H1 (cell line): ENCODE results near the gene ARHGAP24. TPM values are rescaled to one million over a fixed set of nuclear protein-coding genes. Genes with fewer than 3 reads are reported as not detected.

ENCODE experiments used
- CTCF ChIA-PET: fragments of 300-600 bp; sonication (Branson Sonifier 250); formaldehyde crosslinking; loops from one replicate; lab custom pipeline; 2021; ENCODE audit not compliant: partially characterized antibody; lab: Charles Lee
- POLR2A ChIA-PET: fragments of 300-600 bp; sonication (Branson Sonifier 250); formaldehyde crosslinking; loops from one replicate; lab custom pipeline; 2021; ENCODE audit warnings: inconsistent platforms; ENCODE audit not compliant: partially characterized antibody; lab: Charles Lee
- DNase-seq, 2 experiments: peaks; one replicate each; pipeline versions ENCODE4 v3.0.0 to v3.0.0-alpha.2; 2010 to 2022; ENCODE audit warnings: low spot score in 2 of 2, low read depth in 1 of 2, mixed read lengths in 1 of 2
- FAIRE-seq: peaks from 2 replicates; lab custom pipeline; 2011; peaks lifted over from hg19 to GRCh38; lab: Jason Lieb, UNC
- H2AFZ ChIP-seq: 2 replicates; pipeline ENCODE4 v1.8.1; 2012; ENCODE audit warnings: low read length, inconsistent platforms
- H2AK5ac ChIP-seq: 2 replicates; pipeline ENCODE4 v1.6.1; 2013; ENCODE audit warnings: low read depth, low read length
- H2BK120ac ChIP-seq: replicated peaks from 2 replicates; pipeline ENCODE3; 2013; ENCODE audit warnings: low read depth, low read length, inconsistent platforms
- H2BK12ac ChIP-seq: 2 replicates; pipeline ENCODE4 v1.6.1; 2013; ENCODE audit warnings: low read depth, low read length
- H2BK15ac ChIP-seq: 2 replicates; pipeline ENCODE4 v1.6.1; 2013; ENCODE audit warnings: low read length
- H2BK20ac ChIP-seq: 2 replicates; pipeline ENCODE4 v1.6.1; 2013; ENCODE audit warnings: low read length
- H2BK5ac ChIP-seq: 2 replicates; pipeline ENCODE4 v1.6.1; 2013; ENCODE audit warnings: low read depth, low read length
- H3K14ac ChIP-seq: 2 replicates; pipeline ENCODE4 v1.6.1; 2013; ENCODE audit warnings: inconsistent platforms; ENCODE audit not compliant: insufficient read length
- H3K18ac ChIP-seq: 2 replicates; pipeline ENCODE4 v1.6.1; 2013; ENCODE audit warnings: low read length; ENCODE audit errors: extremely low read depth
- H3K23ac ChIP-seq: 2 replicates; pipeline ENCODE4 v1.6.1; 2013; ENCODE audit warnings: inconsistent platforms; ENCODE audit not compliant: insufficient read length
- H3K23me2 ChIP-seq: 2 replicates; pipeline ENCODE4 v1.6.1; 2013; ENCODE audit warnings: low read depth, low read length
- H3K27ac ChIP-seq: 2 replicates; pipeline ENCODE4 v1.6.1; 2011; ENCODE audit warnings: low read depth, low read length, inconsistent platforms
- H3K27me3 ChIP-seq, 4 experiments: replicated peaks in 1 of 4; 1 replicate in 1 of 4; 2 replicates in 3 of 4; pipeline versions ENCODE4 v1.6.1 to v1.8.1; 2011 to 2013; ENCODE audit warnings: low read length in 3 of 4, mild to moderate bottlenecking in 3 of 4, inconsistent platforms in 2 of 4, mixed read lengths in 2 of 4, moderate library complexity in 1 of 4; ENCODE audit not compliant: control insufficient read depth in 3 of 4, insufficient read depth in 3 of 4; ENCODE audit errors: extremely low read depth in 1 of 4
- H3K36me3 ChIP-seq, 4 experiments: 2 replicates each; pipeline versions ENCODE4 v1.6.1 to v1.8.1; 2011 to 2013; ENCODE audit warnings: mild to moderate bottlenecking in 4 of 4, low read length in 3 of 4, moderate library complexity in 2 of 4, control low read depth in 1 of 4, inconsistent platforms in 1 of 4; ENCODE audit not compliant: insufficient read depth in 4 of 4, control insufficient read depth in 2 of 4
- H3K4ac ChIP-seq: replicated peaks from 2 replicates; pipeline ENCODE3; 2013; ENCODE audit warnings: low read length, low read depth, mixed read lengths, inconsistent platforms; ENCODE audit not compliant: insufficient read length
- H3K4me1 ChIP-seq, 4 experiments: replicated peaks in 1 of 4; 1 replicate in 1 of 4; 2 replicates in 3 of 4; pipeline versions ENCODE4 v1.6.1 to v1.8.1; 2011 to 2013; ENCODE audit warnings: low read length in 3 of 4, inconsistent platforms in 2 of 4, mixed read lengths in 1 of 4; ENCODE audit not compliant: insufficient read depth in 4 of 4, control insufficient read depth in 3 of 4
- H3K4me2 ChIP-seq, 2 experiments: 2 replicates each; pipeline versions ENCODE4 v1.6.1 to v1.8.1; 2011 to 2013; ENCODE audit warnings: low read depth in 2 of 2, low read length in 2 of 2, control low read depth in 1 of 2, inconsistent platforms in 1 of 2, mild to moderate bottlenecking in 1 of 2; ENCODE audit not compliant: insufficient read depth in 1 of 2
- H3K4me3 ChIP-seq, 4 experiments: fragments of 200-600, 300-600 bp in 1 of 4; sonication (generic), shearing (Covaris generic), sonication (Bioruptor Twin) in 1 of 4; 2 replicates each; pipeline versions ENCODE4 v1.5.1 to v1.8.1; 2011 to 2016; ENCODE audit warnings: low read length in 4 of 4, low read depth in 3 of 4, control low read depth in 2 of 4, inconsistent platforms in 2 of 4, mild to moderate bottlenecking in 2 of 4, mixed read lengths in 1 of 4, moderate library complexity in 1 of 4; ENCODE audit not compliant: insufficient read depth in 2 of 4; ENCODE audit errors: extremely low read depth in 1 of 4
- H3K56ac ChIP-seq: replicated peaks from 2 replicates; pipeline ENCODE3; 2013; ENCODE audit warnings: low read depth, mild to moderate bottlenecking, mixed read lengths, low read length, inconsistent platforms; ENCODE audit not compliant: insufficient read length
- H3K79me1 ChIP-seq: 2 replicates; pipeline ENCODE4 v1.6.1; 2013; ENCODE audit warnings: low read depth, low read length, control low read depth
- H3K79me2 ChIP-seq, 2 experiments: 2 replicates each; pipeline versions ENCODE4 v1.6.1 to v1.8.1; 2012 to 2013; ENCODE audit warnings: low read length in 2 of 2, mild to moderate bottlenecking in 2 of 2, inconsistent platforms in 1 of 2; ENCODE audit not compliant: insufficient read depth in 2 of 2, control insufficient read depth in 1 of 2
- H3K9ac ChIP-seq, 4 experiments: replicated peaks in 1 of 4; 1 replicate in 1 of 4; 2 replicates in 3 of 4; pipeline versions ENCODE4 v1.6.1 to v1.8.1; 2011 to 2013; ENCODE audit warnings: low read depth in 3 of 4, low read length in 3 of 4, control low read depth in 2 of 4, mild to moderate bottlenecking in 2 of 4, moderate library complexity in 2 of 4, inconsistent platforms in 1 of 4; ENCODE audit errors: extremely low read depth in 1 of 4
- H3K9me3 ChIP-seq, 2 experiments: 2 replicates each; pipeline versions ENCODE4 v1.6.1 to v1.8.1; 2012 to 2013; ENCODE audit warnings: mild to moderate bottlenecking in 2 of 2, moderate library complexity in 2 of 2, control low read depth in 1 of 2, inconsistent platforms in 1 of 2, low read depth in 1 of 2, low read length in 1 of 2, mixed read lengths in 1 of 2; ENCODE audit not compliant: insufficient read depth in 2 of 2
- H4K20me1 ChIP-seq, 2 experiments: replicated peaks in 1 of 2; 2 replicates each; pipeline versions ENCODE3 to v1.8.1; 2011 to 2013; ENCODE audit warnings: inconsistent platforms in 2 of 2, low read length in 2 of 2, mild to moderate bottlenecking in 1 of 2; ENCODE audit not compliant: insufficient read depth in 2 of 2, control insufficient read depth in 1 of 2
- H4K5ac ChIP-seq: 2 replicates; pipeline ENCODE4 v1.6.1; 2013; ENCODE audit warnings: low read length, low read depth, mixed read lengths, inconsistent platforms; ENCODE audit not compliant: insufficient read length
- H4K8ac ChIP-seq: 2 replicates; pipeline ENCODE4 v1.8.0; 2013; ENCODE audit warnings: mild to moderate bottlenecking, moderate library complexity, low read length, inconsistent platforms; ENCODE audit not compliant: insufficient read depth; ENCODE audit errors: extremely low read depth
- H4K91ac ChIP-seq: replicated peaks from 2 replicates; pipeline ENCODE3; 2013; ENCODE audit warnings: low read length, mixed read lengths, inconsistent platforms; ENCODE audit not compliant: insufficient read length
- ASH2L ChIP-seq: fragments of 200-600, 300-600 bp; sonication (generic); IDR thresholded peaks from one replicate; pipeline ENCODE4 v1.7.1; 2017; ENCODE audit warnings: low read length
- BRCA1 ChIP-seq: IDR thresholded peaks from 2 replicates; pipeline ENCODE4 v1.6.1; 2012; ENCODE audit warnings: low read depth, low read length, improper control_type of control experiment
- CHD2 ChIP-seq: IDR thresholded peaks from 2 replicates; pipeline ENCODE4 v1.6.1; 2012; ENCODE audit warnings: low read length, improper control_type of control experiment
- GTF2F1 ChIP-seq: IDR thresholded peaks from 2 replicates; pipeline ENCODE4 v1.6.1; 2012; ENCODE audit warnings: low read depth, low read length, improper control_type of control experiment, borderline replicate concordance
- KDM5A ChIP-seq: fragments of 200-600 bp; IDR thresholded peaks from 2 replicates; pipeline ENCODE4 v1.7.1; 2012; ENCODE audit warnings: mild to moderate bottlenecking, low read length, inconsistent platforms, mixed read lengths
- MAX ChIP-seq: IDR thresholded peaks from 2 replicates; pipeline ENCODE4 v1.6.1; 2012; ENCODE audit warnings: inconsistent platforms
- NRF1 ChIP-seq: IDR thresholded peaks from 2 replicates; pipeline ENCODE4 v1.6.1; 2011; ENCODE audit warnings: mild to moderate bottlenecking, low read depth, low read length, improper control_type of control experiment
- RBBP5 ChIP-seq: IDR thresholded peaks from 2 replicates; pipeline ENCODE4 v1.7.1; 2012; ENCODE audit warnings: low read depth, mild to moderate bottlenecking, inconsistent platforms, low read length, moderate library complexity, borderline replicate concordance
- SP2 ChIP-seq: IDR thresholded peaks from 2 replicates; pipeline ENCODE4 v1.6.1; 2012; ENCODE audit warnings: mild to moderate bottlenecking, low read length, inconsistent platforms
- USF2 ChIP-seq: IDR thresholded peaks from 2 replicates; pipeline ENCODE4 v1.6.1; 2011; ENCODE audit warnings: low read length, improper control_type of control experiment
- YY1 ChIP-seq: IDR thresholded peaks from 2 replicates; pipeline ENCODE4 v1.6.1; 2011; ENCODE audit warnings: low read depth, mild to moderate bottlenecking, low read length
- WGBS, 2 experiments: shearing (Covaris generic) in 1 of 2; methylation state at CpG; one replicate each; pipeline versions ENCODE4 v1.1.6 to v1.1.7; 2013 to 2015; ENCODE audit warnings: low lambda C conversion rate in 2 of 2, mixed read lengths in 2 of 2, inconsistent platforms in 1 of 2, low coverage in 1 of 2, missing lambda C conversion rate in 1 of 2; ENCODE audit not compliant: insufficient replicate concordance in 2 of 2, insufficient coverage in 1 of 2, insufficient read length in 1 of 2; ENCODE audit errors: extremely low coverage in 1 of 2, missing lambda C conversion rate in 1 of 2; 5-methylcytosine and 5-hydroxymethylcytosine counted together
- polyA plus RNA-seq, 7 experiments: library from polyadenylated mRNA; depleted of rRNA in 3 of 7; stranded (reverse) in 5 of 7; unstranded in 2 of 7; fragments of >200 nt in 5 of 7; fragments of 200-250 nt in 2 of 7; gene quantifications; 1 replicate in 5 of 7; 2 replicates in 1 of 7; 4 replicates in 1 of 7; pipeline versions ENCODE4 v1.2.1 to v1.2.3, GENCODE V29; 2011 to 2013; ENCODE audit warnings: missing spikeins in 2 of 7, mixed read lengths in 2 of 7
- total RNA-seq: library from RNA; stranded (reverse); fragmentation: NEBNext Ultra II Directional; extraction: Animal tissue kit (Norgen Biotek cat#: 25700); gene quantifications from 2 replicates; pipeline ENCODE4 v1.2.1, GENCODE V29; 2021
- TF ChIP-seq, protein P1 (sequence below): IDR thresholded peaks from 2 replicates; pipeline ENCODE4 v1.6.1; 2012; ENCODE audit warnings: low read length, inconsistent platforms

The ARHGAP24 gene
- total and polyA plus RNA-seq, 2 of the 8 experiments (the other 6 are each of a cell fraction or from before 2014, with no cell fraction given): 0.08 to 0.50 TPM

DNA sequence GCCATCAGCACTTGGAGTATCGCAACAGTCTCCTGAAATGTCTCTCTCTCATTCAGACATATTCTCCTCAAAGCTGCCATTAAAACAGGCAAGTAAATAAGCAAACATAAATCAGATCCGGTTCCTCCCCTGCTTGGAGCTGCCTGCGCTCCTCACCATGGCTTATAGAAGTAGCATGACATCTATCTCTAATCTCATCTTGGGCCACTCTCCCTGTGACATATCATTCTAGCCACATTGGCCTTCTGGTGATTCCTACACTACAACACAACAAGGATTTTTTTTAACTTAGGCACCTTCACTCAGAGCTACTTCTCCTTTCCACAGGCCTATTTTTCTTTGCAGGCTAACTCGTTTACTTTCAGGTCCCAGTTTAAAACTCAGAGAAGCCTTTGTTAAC is 387.9 kb downstream of the ARHGAP24 start:
- Histone ChIP-seq H3K79me1 (no peaks in the 10 kb centered on the region), H3K14ac (no peak overlapping the region), H3K79me2 (no peaks in the 10 kb centered on the region), H2BK12ac (no peak overlapping the region), H3K23ac (no peak overlapping the region), H2BK20ac (no peak overlapping the region), H3K9ac (no peak overlapping the region), H3K9me3 (no peaks in the 10 kb centered on the region), H2AK5ac (no peak overlapping the region), H3K4ac (no peak overlapping the region), H4K20me1 (no peaks in the 10 kb centered on the region), H3K36me3 (no peaks in the 10 kb centered on the region), H3K56ac (no peak overlapping the region), H3K4me3 (no peak overlapping the region), H3K27ac (no peak overlapping the region), H4K91ac (no peak overlapping the region), H3K4me1 (no peaks in the 10 kb centered on the region), H3K27me3 (no peaks in the 10 kb centered on the region), H2BK120ac (no peak overlapping the region), H2AFZ (no peak overlapping the region), H2BK5ac (no peak overlapping the region), H3K23me2 (no peaks in the 10 kb centered on the region), H2BK15ac (no peak overlapping the region), H3K4me2 (no peak overlapping the region), H4K8ac (no peak overlapping the region), H3K18ac (no peak overlapping the region), H4K5ac (no peak overlapping the region)
- ChIA-PET POLR2A (no interaction called here), CTCF (interaction anchor here (0.7 to 1.3 kb wide), 4 partner anchors 10 to 106 kb away, joined by 3 to 4 read pairs (median 4); no protein-coding TSS in a partner anchor)
- FAIRE-seq: no peak
- WGBS, 2 experiments: 87% methylated on average over 4 of the region's 4 CpGs; no CpG with 5 or more reads in 1 of the 2 experiments
- no peak for DNase-seq
- TF ChIP-seq USF2: no peak
- TF ChIP-seq KDM5A: no peak
- TF ChIP-seq CHD2: no peak
- TF ChIP-seq MAX: no peak
- TF ChIP-seq ASH2L: no peak
- TF ChIP-seq YY1: no peak
- no peak for TF ChIP-seq GTF2F1
- TF ChIP-seq BRCA1: no peak
- TF ChIP-seq, protein P1, sequence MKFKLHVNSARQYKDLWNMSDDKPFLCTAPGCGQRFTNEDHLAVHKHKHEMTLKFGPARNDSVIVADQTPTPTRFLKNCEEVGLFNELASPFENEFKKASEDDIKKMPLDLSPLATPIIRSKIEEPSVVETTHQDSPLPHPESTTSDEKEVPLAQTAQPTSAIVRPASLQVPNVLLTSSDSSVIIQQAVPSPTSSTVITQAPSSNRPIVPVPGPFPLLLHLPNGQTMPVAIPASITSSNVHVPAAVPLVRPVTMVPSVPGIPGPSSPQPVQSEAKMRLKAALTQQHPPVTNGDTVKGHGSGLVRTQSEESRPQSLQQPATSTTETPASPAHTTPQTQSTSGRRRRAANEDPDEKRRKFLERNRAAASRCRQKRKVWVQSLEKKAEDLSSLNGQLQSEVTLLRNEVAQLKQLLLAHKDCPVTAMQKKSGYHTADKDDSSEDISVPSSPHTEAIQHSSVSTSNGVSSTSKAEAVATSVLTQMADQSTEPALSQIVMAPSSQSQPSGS: no peak
- TF ChIP-seq RBBP5: no peak
- no peak for TF ChIP-seq SP2
- TF ChIP-seq NRF1: no peak
